Kidney (tissue), 14 donors: ENCODE data around the gene BAIAP3. TPM values are rescaled to one million over a fixed set of nuclear protein-coding genes. Genes with fewer than 3 reads are reported as not detected.
A peak's percentile ranks its signal among the peaks of the same experiment; 100 is the strongest.

ENCODE experiments used
- DNase-seq, 5 donors: peaks; one replicate each; pipeline ENCODE4 v3.0.0-alpha.2; 2013 to 2020
- FAIRE-seq: peaks from 2 replicates; lab custom pipeline; 2012; peaks lifted over from hg19 to GRCh38; lab: Jason Lieb, UNC
- H3K27ac ChIP-seq, 2 donors: one replicate each; pipeline ENCODE4 v1.7.0; 2013; ENCODE audit warnings: low read depth in 2 of 2, low read length in 2 of 2, inconsistent platforms in 1 of 2
- H3K27me3 ChIP-seq: one replicate; pipeline ENCODE4 v1.7.1; 2013; ENCODE audit warnings: low read length, inconsistent platforms; ENCODE audit not compliant: control insufficient read depth, insufficient read depth
- H3K36me3 ChIP-seq, 3 donors: one replicate each; pipeline versions ENCODE4 v1.7.0 to v1.7.1; 2013; ENCODE audit warnings: low read length in 3 of 3, control low read depth in 1 of 3, inconsistent platforms in 1 of 3; ENCODE audit not compliant: insufficient read depth in 3 of 3, control insufficient read depth in 2 of 3
- H3K4me1 ChIP-seq, 3 donors: one replicate each; pipeline versions ENCODE4 v1.7.0 to v1.7.1; 2013; ENCODE audit warnings: low read length in 3 of 3, inconsistent platforms in 1 of 3, low read depth in 1 of 3; ENCODE audit not compliant: control insufficient read depth in 2 of 3, insufficient read depth in 2 of 3
- H3K4me3 ChIP-seq, 3 donors: one replicate each; pipeline versions ENCODE4 v1.7.0 to v1.8.1; 2013; ENCODE audit warnings: low read length in 3 of 3, control low read depth in 1 of 3, inconsistent platforms in 1 of 3
- H3K9ac ChIP-seq, 3 donors: one replicate each; pipeline versions ENCODE4 v1.7.0 to v1.7.1; 2013; ENCODE audit warnings: low read length in 3 of 3, control low read depth in 1 of 3, inconsistent platforms in 1 of 3
- H3K9me3 ChIP-seq, 3 donors: one replicate each; pipeline versions ENCODE4 v1.7.0 to v1.7.1; 2013; ENCODE audit warnings: low read length in 3 of 3, control low read depth in 1 of 3, inconsistent platforms in 1 of 3; ENCODE audit not compliant: control insufficient read depth in 2 of 3, insufficient read depth in 1 of 3
- intact Hi-C: fragments of 100-400 bp; cut with DNase I; formaldehyde crosslinking; loops from one replicate; pipeline ENCODE4 v1.11.1; 2022
- polyA plus RNA-seq: library from polyadenylated mRNA; stranded (reverse); fragments of 350-450 nt; fragmentation: Illumina TruSeq; extraction: RNeasy Lipid Tissue Mini Kit (QIAGEN cat#74804); gene quantifications from one replicate; pipeline ENCODE4 v1.2.3, GENCODE V29; 2014; ENCODE audit warnings: low read depth, low replicate concordance; ENCODE audit not compliant: insufficient read depth
- total RNA-seq: library from RNA; stranded (reverse); fragmentation: NEBNext Ultra II Directional; extraction: Animal tissue kit (Norgen Biotek cat#: 25700); gene quantifications from one replicate; pipeline ENCODE4 v1.2.1, GENCODE V29; 2021
- TF ChIP-seq, protein P1 (sequence below): IDR thresholded peaks from 3 replicates; pipeline ENCODE4 v1.5.1; 2012; ENCODE audit warnings: mild to moderate bottlenecking, moderate library complexity, borderline replicate concordance; ENCODE audit not compliant: insufficient read depth; ENCODE audit errors: extremely low read depth
- donor health status: control.
- donor health status: control.
- donor health status: control.
- donor health status: control.
- donor health status: control.
- donor health status: DM: yes; HTN: yes; CAD: no.
- donor health status: Normal renal cell carcinoma (clear cell type).

The BAIAP3 gene
- total and polyA plus RNA-seq, 2 donors from 2014 or later, result 8.0 to 8.2 TPM

GRCh38 chr16:1350691-1351090 is 17.2 kb downstream of the BAIAP3 start:
- Histone ChIP-seq H3K9me3 (no peaks in the 10 kb centered on the region), H3K36me3 (peaks cover 0 to 8% (median 2%) of the 10 kb centered on the region in 3 donors), H3K4me3 (peak overlapping the region; percentile 68 to 81 (median 81)), H3K27me3 (no peaks in the 10 kb centered on the region), H3K4me1 (peaks cover 0 to 19% (median 2%) of the 10 kb centered on the region in 3 donors), H3K27ac (no peak overlapping the region), H3K9ac (peak overlapping the region in 2 of 3 donors; percentile 31 to 44)
- intact Hi-C loops, result no loop called here
- TF ChIP-seq, protein P1, sequence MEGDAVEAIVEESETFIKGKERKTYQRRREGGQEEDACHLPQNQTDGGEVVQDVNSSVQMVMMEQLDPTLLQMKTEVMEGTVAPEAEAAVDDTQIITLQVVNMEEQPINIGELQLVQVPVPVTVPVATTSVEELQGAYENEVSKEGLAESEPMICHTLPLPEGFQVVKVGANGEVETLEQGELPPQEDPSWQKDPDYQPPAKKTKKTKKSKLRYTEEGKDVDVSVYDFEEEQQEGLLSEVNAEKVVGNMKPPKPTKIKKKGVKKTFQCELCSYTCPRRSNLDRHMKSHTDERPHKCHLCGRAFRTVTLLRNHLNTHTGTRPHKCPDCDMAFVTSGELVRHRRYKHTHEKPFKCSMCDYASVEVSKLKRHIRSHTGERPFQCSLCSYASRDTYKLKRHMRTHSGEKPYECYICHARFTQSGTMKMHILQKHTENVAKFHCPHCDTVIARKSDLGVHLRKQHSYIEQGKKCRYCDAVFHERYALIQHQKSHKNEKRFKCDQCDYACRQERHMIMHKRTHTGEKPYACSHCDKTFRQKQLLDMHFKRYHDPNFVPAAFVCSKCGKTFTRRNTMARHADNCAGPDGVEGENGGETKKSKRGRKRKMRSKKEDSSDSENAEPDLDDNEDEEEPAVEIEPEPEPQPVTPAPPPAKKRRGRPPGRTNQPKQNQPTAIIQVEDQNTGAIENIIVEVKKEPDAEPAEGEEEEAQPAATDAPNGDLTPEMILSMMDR, result no peak
- no peak for DNase-seq
- no peak for FAIRE-seq

- H3K9ac ChIP-seq, result peak overlapping the region; percentile 31 to 54 (median 44)
- no peaks in the 10 kb centered on the region for H3K9me3 ChIP-seq
- peak overlapping the region; percentile 68 to 81 (median 81) for H3K4me3 ChIP-seq
- peaks cover 0 to 8% (median 2%) of the 10 kb centered on the region in 3 donors for H3K36me3 ChIP-seq
- TF ChIP-seq, protein P1, result no peak
- FAIRE-seq (no peak), DNase-seq (no peak)
- H3K27me3 ChIP-seq, result no peaks in the 10 kb centered on the region
- H3K4me1 ChIP-seq, result peaks cover 0 to 21% (median 2%) of the 10 kb centered on the region in 3 donors
- H3K27ac ChIP-seq, result peak overlapping the region in 1 of 2 donors; percentile 14
- intact Hi-C loops, result no loop called here
These were observed 17.8 kb downstream of the BAIAP3 start for GRCh38 chr16:1351215-1351581.

DNA sequence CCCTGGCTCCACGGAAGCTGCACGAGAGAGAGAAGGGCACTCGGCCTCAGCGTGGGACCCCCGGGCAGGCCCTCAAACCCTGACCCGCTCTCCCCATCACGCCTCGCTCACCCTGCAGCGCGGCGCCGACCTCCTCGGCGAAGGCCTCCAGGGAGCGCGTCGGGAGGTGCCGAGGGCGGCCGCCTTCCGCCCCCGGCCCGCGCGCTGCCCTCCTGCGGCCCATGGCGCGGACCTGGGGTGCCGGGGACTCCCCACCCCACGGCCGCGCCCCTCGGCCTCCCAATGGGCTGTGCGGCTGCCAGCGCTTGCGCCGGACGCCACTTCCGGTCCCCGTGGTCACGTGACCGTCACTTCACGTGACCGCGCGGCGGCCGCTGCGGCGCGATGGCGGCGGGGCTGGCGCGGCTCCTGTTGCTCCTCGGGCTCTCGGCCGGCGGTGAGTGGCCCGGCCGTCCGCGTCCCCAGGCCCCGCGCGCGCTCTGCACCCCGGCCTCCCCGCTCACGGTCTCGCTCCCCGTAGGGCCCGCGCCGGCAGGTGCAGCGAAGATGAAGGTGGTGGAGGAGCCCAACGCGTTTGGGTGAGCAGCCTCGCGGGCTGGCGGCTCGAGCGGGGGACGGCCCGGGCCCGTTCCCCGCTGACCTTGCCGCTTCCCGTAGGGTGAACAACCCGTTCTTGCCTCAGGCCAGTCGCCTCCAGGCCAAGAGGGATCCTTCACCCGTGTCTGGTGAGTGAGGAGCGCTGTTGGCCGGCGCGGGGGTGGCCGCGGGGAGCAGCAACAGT is 18.3 kb downstream of the BAIAP3 start, which contains the start of the genes GNPTG and TSR3:
GNPTG (plus strand) TSS at position 350 of the 781 bp plus-strand sequence; CDS start at position 385, 35 bp downstream.
TSR3 (minus strand) TSS at position 297 of the 781 bp plus-strand sequence; CDS start at position 223, 74 bp downstream.
- H3K27ac ChIP-seq, result peak within 1 kb of the TSS in 1 of 2 donors; percentile 14
- no peaks in the 10 kb centered on the region for H3K27me3 ChIP-seq
- intact Hi-C loops, result no loop called here
- peak within 1 kb of the TSS; percentile 73 to 81 (median 81) for H3K4me3 ChIP-seq
- peaks cover 0 to 8% (median 2%) of the 10 kb centered on the region in 3 donors for H3K36me3 ChIP-seq
- H3K9ac ChIP-seq, result peak within 1 kb of the TSS; percentile 44 to 68 (median 54)
- no peaks in the 10 kb centered on the region for H3K9me3 ChIP-seq
- FAIRE-seq (no peak), DNase-seq (peak; percentile 76 to 96 (median 89))
- peaks cover 0 to 21% (median 2%) of the 10 kb centered on the region in 3 donors for H3K4me1 ChIP-seq
- TF ChIP-seq, protein P1, result no peak
